Neural progenitor cell (in vitro differentiated cells): ENCODE data around the gene IPCEF1. TPM values are rescaled to one million over a fixed set of nuclear protein-coding genes. Genes with fewer than 3 reads are reported as not detected.

Source experiments
- DNase-seq: peaks from one replicate; pipeline ENCODE4 v3.0.0-alpha.2; 2016; ENCODE audit warnings: low spot score
- H2AFZ ChIP-seq: fragments of 200-600 bp; sonication (generic); replicated peaks from 2 replicates; pipeline ENCODE4 v1.6.1; 2016; ENCODE audit warnings: antibody characterized with exemption
- H3F3A ChIP-seq: fragments of 200-600 bp; sonication (generic); 2 replicates; pipeline ENCODE4 v1.6.1; 2016; ENCODE audit warnings: antibody characterized with exemption, low read depth
- H3K27ac ChIP-seq: fragments of 200-600 bp; sonication (generic); 2 replicates; pipeline ENCODE4 v1.5.1; 2016; ENCODE audit warnings: mild to moderate bottlenecking
- H3K27me3 ChIP-seq: fragments of 200-600 bp; sonication (generic); 2 replicates; pipeline ENCODE4 v1.6.1; 2016; ENCODE audit warnings: mild to moderate bottlenecking, moderate library complexity
- H3K36me3 ChIP-seq: fragments of 200-600 bp; sonication (generic); 2 replicates; pipeline ENCODE4 v1.5.1; 2016
- H3K4me1 ChIP-seq: fragments of 200-600 bp; sonication (generic); 2 replicates; pipeline ENCODE4 v1.6.1; 2016; ENCODE audit warnings: mixed run types
- H3K4me2 ChIP-seq: fragments of 200-600 bp; sonication (generic); 2 replicates; pipeline ENCODE4 v1.6.1; 2016
- H3K4me3 ChIP-seq: fragments of 200-600 bp; sonication (generic); 2 replicates; pipeline ENCODE4 v1.5.1; 2016
- H3K79me2 ChIP-seq: fragments of 200-600 bp; sonication (generic); 2 replicates; pipeline ENCODE4 v1.6.1; 2016; ENCODE audit warnings: low read depth
- H3K9ac ChIP-seq: fragments of 200-600 bp; sonication (generic); 2 replicates; pipeline ENCODE4 v1.6.1; 2016
- H3K9me3 ChIP-seq: fragments of 200-600 bp; sonication (generic); 2 replicates; pipeline ENCODE4 v1.5.1; 2016; ENCODE audit warnings: low read depth
- H4K20me1 ChIP-seq: fragments of 200-600 bp; sonication (generic); 2 replicates; pipeline ENCODE4 v1.6.1; 2016; ENCODE audit warnings: low read depth
- H3K27ac Mint-ChIP-seq: 3 replicates; pipeline ENCODE4 v1.8.0; 2021; ENCODE audit warnings: mixed read lengths
- H3K27me3 Mint-ChIP-seq: 2 replicates; pipeline ENCODE4 v1.8.0; 2022; ENCODE audit warnings: low read depth, mild to moderate bottlenecking, inconsistent platforms, moderate library complexity, mixed read lengths; ENCODE audit not compliant: insufficient read depth
- H3K36me3 Mint-ChIP-seq: 3 replicates; pipeline ENCODE4 v1.8.0; 2021; ENCODE audit warnings: mixed read lengths
- H3K4me1 Mint-ChIP-seq: 3 replicates; pipeline ENCODE4 v1.8.0; 2021; ENCODE audit warnings: mixed read lengths
- H3K4me3 Mint-ChIP-seq: 3 replicates; pipeline ENCODE4 v1.8.0; 2021; ENCODE audit warnings: mild to moderate bottlenecking, moderate library complexity, mixed read lengths
- H3K9me3 Mint-ChIP-seq: 3 replicates; pipeline ENCODE4 v1.8.0; 2020; ENCODE audit warnings: mixed read lengths
- EZH2 ChIP-seq: fragments of 200-600 bp; sonication (generic); IDR thresholded peaks from 2 replicates; pipeline ENCODE4 v1.6.1; 2017; ENCODE audit warnings: antibody characterized with exemption, mild to moderate bottlenecking, moderate library complexity
- EZH2phosphoT487 ChIP-seq: fragments of 200-600 bp; sonication (generic); IDR thresholded peaks from 2 replicates; pipeline ENCODE4 v1.6.1; 2017; ENCODE audit warnings: antibody characterized with exemption
- total RNA-seq: library from RNA; depleted of rRNA; stranded (reverse); fragments of >200 nt; gene quantifications from 2 replicates; pipeline ENCODE4 v1.2.3, GENCODE V29; 2015; ENCODE audit warnings: low replicate concordance
- TF ChIP-seq, protein P1 (sequence below): fragments of 200-600 bp; sonication (generic); IDR thresholded peaks from 2 replicates; pipeline ENCODE4 v1.5.1; 2017; ENCODE audit warnings: antibody characterized with exemption, mild to moderate bottlenecking

Gene IPCEF1
- total RNA-seq, 1 donor from 2014 or later = 0.13 TPM

DNA sequence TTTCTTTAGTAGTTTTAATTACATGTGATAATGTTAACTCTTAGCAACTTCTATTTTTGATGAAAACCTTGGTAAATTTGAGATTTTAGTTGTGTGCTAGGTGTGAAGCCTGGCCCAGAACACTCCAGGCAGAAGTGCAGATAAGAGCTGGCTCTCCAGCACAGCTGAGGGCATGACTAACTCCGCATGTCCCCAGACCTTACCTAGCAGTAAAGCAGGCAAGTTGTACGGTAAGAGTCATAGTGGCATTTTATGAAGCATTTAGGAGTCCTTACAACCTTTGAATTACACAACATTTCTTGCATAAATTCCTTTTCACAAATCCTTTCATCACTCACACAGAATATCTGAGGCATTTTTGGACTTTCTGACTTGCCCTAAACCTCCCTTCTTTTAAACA, 250.4 kb downstream of the IPCEF1 start:
- Histone ChIP-seq H3K79me2 (no peaks in the 10 kb centered on the region), H3K27me3 (no peaks in the 10 kb centered on the region), H3K4me3 (no peak overlapping the region), H3K9ac (no peak overlapping the region), H3F3A (no peaks in the 10 kb centered on the region), H3K9me3 (peaks cover 11% of the 10 kb centered on the region), H4K20me1 (no peaks in the 10 kb centered on the region), H3K4me1 (no peaks in the 10 kb centered on the region), H3K4me2 (no peak overlapping the region), H2AFZ (no peak overlapping the region), H3K27ac (no peak overlapping the region), H3K36me3 (no peaks in the 10 kb centered on the region)
- no peak overlapping the region for H3K27ac Mint-ChIP-seq
- TF ChIP-seq EZH2 (no peak), EZH2phosphoT487 (no peak)
- TF ChIP-seq, protein P1, sequence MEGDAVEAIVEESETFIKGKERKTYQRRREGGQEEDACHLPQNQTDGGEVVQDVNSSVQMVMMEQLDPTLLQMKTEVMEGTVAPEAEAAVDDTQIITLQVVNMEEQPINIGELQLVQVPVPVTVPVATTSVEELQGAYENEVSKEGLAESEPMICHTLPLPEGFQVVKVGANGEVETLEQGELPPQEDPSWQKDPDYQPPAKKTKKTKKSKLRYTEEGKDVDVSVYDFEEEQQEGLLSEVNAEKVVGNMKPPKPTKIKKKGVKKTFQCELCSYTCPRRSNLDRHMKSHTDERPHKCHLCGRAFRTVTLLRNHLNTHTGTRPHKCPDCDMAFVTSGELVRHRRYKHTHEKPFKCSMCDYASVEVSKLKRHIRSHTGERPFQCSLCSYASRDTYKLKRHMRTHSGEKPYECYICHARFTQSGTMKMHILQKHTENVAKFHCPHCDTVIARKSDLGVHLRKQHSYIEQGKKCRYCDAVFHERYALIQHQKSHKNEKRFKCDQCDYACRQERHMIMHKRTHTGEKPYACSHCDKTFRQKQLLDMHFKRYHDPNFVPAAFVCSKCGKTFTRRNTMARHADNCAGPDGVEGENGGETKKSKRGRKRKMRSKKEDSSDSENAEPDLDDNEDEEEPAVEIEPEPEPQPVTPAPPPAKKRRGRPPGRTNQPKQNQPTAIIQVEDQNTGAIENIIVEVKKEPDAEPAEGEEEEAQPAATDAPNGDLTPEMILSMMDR = no peak
- DNase-seq = no peak
- H3K27me3 Mint-ChIP-seq = no peaks in the 10 kb centered on the region
- H3K4me1 Mint-ChIP-seq = no peaks in the 10 kb centered on the region
- peaks cover 4% of the 10 kb centered on the region for H3K9me3 Mint-ChIP-seq
- H3K4me3 Mint-ChIP-seq = no peak overlapping the region
- H3K36me3 Mint-ChIP-seq = no peaks in the 10 kb centered on the region

Other genes with a start within 250 kb of the IPCEF1 start
- 8.8 and 9.9 TPM in 2 replicates for gene CNKSR3, start 153.9 kb upstream of the IPCEF1 start, total RNA-seq